Ovary (tissue), 9 donors: ENCODE data around the gene GRIK1. TPM values are rescaled to one million over a fixed set of nuclear protein-coding genes. Genes with fewer than 3 reads are reported as not detected.

ENCODE experiments used
- DNase-seq, 5 donors: peaks; one replicate each; pipeline ENCODE4 v3.0.0-alpha.2; 2019 to 2020
- H3K27ac ChIP-seq, 2 donors: fragments of 200-600 bp; one replicate each; pipeline versions ENCODE4 v1.5.1 to v1.8.0; 2019 to 2022
- H3K27me3 ChIP-seq: fragments of 200-600 bp; one replicate; pipeline ENCODE4 v1.8.0; 2022
- H3K36me3 ChIP-seq: fragments of 200-600 bp; sonication (generic); one replicate; pipeline ENCODE4 v1.5.1; 2019
- H3K4me1 ChIP-seq: one replicate; pipeline ENCODE4 v1.8.1; 2013; ENCODE audit warnings: mild to moderate bottlenecking, moderate library complexity; ENCODE audit not compliant: insufficient read depth
- H3K4me3 ChIP-seq: fragments of 200-600 bp; sonication (generic); one replicate; pipeline ENCODE4 v1.5.1; 2017
- H3K9me3 ChIP-seq, 2 donors: fragments of 200-600 bp in 1 of 2; sonication (generic) in 1 of 2; one replicate each; pipeline versions ENCODE4 v1.5.1 to v1.8.1; 2013 to 2019; ENCODE audit warnings: mild to moderate bottlenecking in 1 of 2, moderate library complexity in 1 of 2
- CTCF ChIP-seq, 3 donors: fragments of 450-650 bp in 2 of 3; fragments of 200-600 bp in 1 of 3; IDR thresholded peaks; one replicate each; pipeline versions ENCODE4 v1.5.1 to v1.8.0; 2016 to 2022; ENCODE audit warnings: antibody characterized with exemption in 3 of 3, mild to moderate bottlenecking in 1 of 3
- EP300 ChIP-seq: sonication (generic); formaldehyde crosslinking; IDR thresholded peaks from one replicate; pipeline ENCODE4 v1.6.1; 2017; ENCODE audit warnings: antibody characterized with exemption
- POLR2A ChIP-seq: fragments of 450-650 bp; IDR thresholded peaks from one replicate; pipeline ENCODE4 v1.6.1; 2017; ENCODE audit warnings: antibody characterized with exemption, mild to moderate bottlenecking, moderate library complexity
- WGBS, 3 donors: extraction: QIAGEN DNeasy Blood & Tissue Kit in 1 of 3; methylation state at CpG; one replicate each; pipeline versions ENCODE4 v1.1.5 to v1.1.7; 2013 to 2017; 5-methylcytosine and 5-hydroxymethylcytosine counted together
- intact Hi-C, 4 donors: fragments of 100-400 bp; cut with DNase I; formaldehyde crosslinking; loops; one replicate each; pipeline versions ENCODE4 v1.11.0 to v1.15.1; 2022 to 2023
- polyA plus RNA-seq, 2 donors: library from polyadenylated mRNA; stranded (reverse); fragments of 200-250 nt in 1 of 2; fragments of 350-450 nt in 1 of 2; fragmentation: Illumina TruSeq in 1 of 2; extraction: RNeasy Lipid Tissue Mini Kit (QIAGEN cat#74804) in 1 of 2; gene quantifications; one replicate each; pipeline ENCODE4 v1.2.3, GENCODE V29; 2013 to 2014
- total RNA-seq, 7 donors: library from RNA; depleted of rRNA in 2 of 7; stranded (reverse); fragments of >200 nt in 2 of 7; fragmentation: NEBNext Ultra II Directional in 3 of 7; extraction: Animal tissue kit (Norgen Biotek cat#: 25700) in 3 of 7; gene quantifications; one replicate each; pipeline versions ENCODE4 v1.1.0 to v1.2.4, GENCODE V29; 2016 to 2023
- donor health status: DM: no; HTN: no; CAD: no; lungs with moderate emphysema.
- donor health status: DM: no; HTN: no; CAD: no.
- donor health status: Bipolar disorder and iron deficiency.
- donor health status: DM: yes; HTN: yes; CAD: no.
- donor health status: DM: no; HTN: no; CAD: no.
- donor health status: DM: yes; HTN: yes; CAD: no.

Gene GRIK1
- total and polyA plus RNA-seq, 9 donors = 0.15 to 1.3 (median 0.34) TPM; not detected in 4

- Histone ChIP-seq H3K4me1 (no peaks in the 10 kb centered on the region), H3K27ac (no peak overlapping the region), H3K9me3 (peaks cover 0 to 2% of the 10 kb centered on the region in 2 donors), H3K4me3 (no peak overlapping the region), H3K27me3 (no peaks in the 10 kb centered on the region), H3K36me3 (no peaks in the 10 kb centered on the region)
- 95 to 96% (median 95%) methylated on average over 2 of the region's 2 CpGs for WGBS, 3 donors
- intact Hi-C loops = no loop called here
- DNase-seq = no peak
- TF ChIP-seq EP300 = no peak
- TF ChIP-seq CTCF (IDR thresholded peaks at IDR 0.05) = no peak
- no peak for TF ChIP-seq POLR2A
Measured at GRCh38 chr21:29827647-29828046, 112.1 kb downstream of the GRIK1 start.

GRCh38 chr21:29827236-29827635 is 112.6 kb downstream of the GRIK1 start:
- Histone ChIP-seq H3K9me3 (peaks cover 0 to 2% of the 10 kb centered on the region in 2 donors), H3K4me3 (no peak overlapping the region), H3K27ac (no peak overlapping the region), H3K4me1 (no peaks in the 10 kb centered on the region), H3K27me3 (no peaks in the 10 kb centered on the region), H3K36me3 (no peaks in the 10 kb centered on the region)
- WGBS, 3 donors = 94 to 96% (median 95%) methylated on average over 3 of the region's 3 CpGs
- intact Hi-C loops = no loop called here
- no peak for DNase-seq
- TF ChIP-seq CTCF (IDR thresholded peaks at IDR 0.05) (no peak), POLR2A (no peak), EP300 (no peak)

- H3K9me3 ChIP-seq = peaks cover 0 to 2% of the 10 kb centered on the region in 2 donors
- no peaks in the 10 kb centered on the region for H3K27me3 ChIP-seq
- 90 to 97% (median 93%) methylated on average over 1 of the region's 1 CpG for WGBS, 3 donors
- H3K4me3 ChIP-seq = no peak overlapping the region
- TF ChIP-seq CTCF (IDR thresholded peaks at IDR 0.05) (no peak), POLR2A (no peak), EP300 (no peak)
- no peak for DNase-seq
- no peaks in the 10 kb centered on the region for H3K4me1 ChIP-seq
- no peaks in the 10 kb centered on the region for H3K36me3 ChIP-seq
- H3K27ac ChIP-seq = no peak overlapping the region
- intact Hi-C loops = no loop called here
Measured at GRCh38 chr21:29826386-29826785, 113.4 kb downstream of the GRIK1 start.

- 76 to 86% (median 77%) methylated on average over 2 of the region's 2 CpGs for WGBS, 3 donors
- TF ChIP-seq EP300 = no peak
- no peak for TF ChIP-seq POLR2A
- TF ChIP-seq CTCF (IDR thresholded peaks at IDR 0.05) = no peak
- H3K9me3 ChIP-seq = no peaks in the 10 kb centered on the region
- no peaks in the 10 kb centered on the region for H3K4me1 ChIP-seq
- no peak overlapping the region for H3K4me3 ChIP-seq
- no peaks in the 10 kb centered on the region for H3K27me3 ChIP-seq
- intact Hi-C loops = no loop called here
- no peak overlapping the region for H3K27ac ChIP-seq
- no peaks in the 10 kb centered on the region for H3K36me3 ChIP-seq
- DNase-seq = no peak
Measured at GRCh38 chr21:29825936-29826335, 113.9 kb downstream of the GRIK1 start.

- H3K27me3 ChIP-seq = no peaks in the 10 kb centered on the region
Measured at GRCh38 chr21:29825345-29825744, 114.5 kb downstream of the GRIK1 start.

More at GRCh38 chr21:29825345-29825744, 114.5 kb downstream of the GRIK1 start:
- no peaks in the 10 kb centered on the region for H3K4me1 ChIP-seq
- intact Hi-C loops = no loop called here
- no peaks in the 10 kb centered on the region for H3K36me3 ChIP-seq
- TF ChIP-seq POLR2A (no peak), EP300 (no peak), CTCF (IDR thresholded peaks at IDR 0.05) (no peak)
- no peak overlapping the region for H3K27ac ChIP-seq
- DNase-seq = no peak
- no peaks in the 10 kb centered on the region for H3K9me3 ChIP-seq
- no peak overlapping the region for H3K4me3 ChIP-seq
